ENCODE results near the gene HMGCS2.

DNA sequence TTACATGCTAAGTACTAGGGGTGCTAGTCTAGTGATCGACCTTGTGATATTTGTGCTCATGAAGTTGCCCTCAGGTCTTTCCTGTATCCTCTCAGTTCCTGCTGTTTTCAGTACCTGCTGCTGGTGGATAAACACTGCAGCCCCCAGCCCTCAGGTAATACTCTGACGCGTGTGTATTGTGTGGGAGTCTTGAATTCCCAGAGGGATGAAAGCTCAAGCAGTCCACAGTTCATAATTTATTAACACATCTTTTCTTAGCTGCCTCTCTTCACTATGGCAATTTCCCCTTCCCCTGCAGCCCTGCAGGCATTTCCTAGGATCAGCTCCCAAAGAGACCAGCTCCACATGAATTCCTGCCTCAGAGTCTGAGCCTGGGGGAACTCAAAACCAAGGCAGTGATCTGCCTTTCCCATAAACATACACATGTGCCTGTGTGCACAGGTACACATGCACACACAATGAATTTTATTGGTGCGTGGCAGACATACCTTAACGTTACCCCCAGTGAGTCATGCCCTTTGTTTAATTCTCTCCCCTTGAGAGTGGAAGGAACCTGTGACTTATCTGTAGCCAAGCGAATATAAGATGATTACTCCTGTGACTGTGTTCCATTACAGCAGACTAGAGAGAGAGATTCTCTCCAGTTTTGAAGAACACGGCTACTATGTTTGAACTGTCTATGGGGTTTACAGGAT, 14.1 kb upstream of the HMGCS2 start:
- TF ChIP-seq, protein P1, sequence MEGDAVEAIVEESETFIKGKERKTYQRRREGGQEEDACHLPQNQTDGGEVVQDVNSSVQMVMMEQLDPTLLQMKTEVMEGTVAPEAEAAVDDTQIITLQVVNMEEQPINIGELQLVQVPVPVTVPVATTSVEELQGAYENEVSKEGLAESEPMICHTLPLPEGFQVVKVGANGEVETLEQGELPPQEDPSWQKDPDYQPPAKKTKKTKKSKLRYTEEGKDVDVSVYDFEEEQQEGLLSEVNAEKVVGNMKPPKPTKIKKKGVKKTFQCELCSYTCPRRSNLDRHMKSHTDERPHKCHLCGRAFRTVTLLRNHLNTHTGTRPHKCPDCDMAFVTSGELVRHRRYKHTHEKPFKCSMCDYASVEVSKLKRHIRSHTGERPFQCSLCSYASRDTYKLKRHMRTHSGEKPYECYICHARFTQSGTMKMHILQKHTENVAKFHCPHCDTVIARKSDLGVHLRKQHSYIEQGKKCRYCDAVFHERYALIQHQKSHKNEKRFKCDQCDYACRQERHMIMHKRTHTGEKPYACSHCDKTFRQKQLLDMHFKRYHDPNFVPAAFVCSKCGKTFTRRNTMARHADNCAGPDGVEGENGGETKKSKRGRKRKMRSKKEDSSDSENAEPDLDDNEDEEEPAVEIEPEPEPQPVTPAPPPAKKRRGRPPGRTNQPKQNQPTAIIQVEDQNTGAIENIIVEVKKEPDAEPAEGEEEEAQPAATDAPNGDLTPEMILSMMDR (IDR thresholded peaks at IDR 0.05; ENCODE audit: low read depth, low read length, missing input control), result no peak
- TF ChIP-seq RAD21 (IDR thresholded peaks at IDR 0.05) (no peak), YY1 (IDR thresholded peaks at IDR 0.05) (no peak), GABPA (IDR thresholded peaks at IDR 0.05 in 1 of 2, conservative IDR thresholded peaks at IDR 0.05 in 1 of 2) (no peak)
- TF ChIP-seq, protein P2, sequence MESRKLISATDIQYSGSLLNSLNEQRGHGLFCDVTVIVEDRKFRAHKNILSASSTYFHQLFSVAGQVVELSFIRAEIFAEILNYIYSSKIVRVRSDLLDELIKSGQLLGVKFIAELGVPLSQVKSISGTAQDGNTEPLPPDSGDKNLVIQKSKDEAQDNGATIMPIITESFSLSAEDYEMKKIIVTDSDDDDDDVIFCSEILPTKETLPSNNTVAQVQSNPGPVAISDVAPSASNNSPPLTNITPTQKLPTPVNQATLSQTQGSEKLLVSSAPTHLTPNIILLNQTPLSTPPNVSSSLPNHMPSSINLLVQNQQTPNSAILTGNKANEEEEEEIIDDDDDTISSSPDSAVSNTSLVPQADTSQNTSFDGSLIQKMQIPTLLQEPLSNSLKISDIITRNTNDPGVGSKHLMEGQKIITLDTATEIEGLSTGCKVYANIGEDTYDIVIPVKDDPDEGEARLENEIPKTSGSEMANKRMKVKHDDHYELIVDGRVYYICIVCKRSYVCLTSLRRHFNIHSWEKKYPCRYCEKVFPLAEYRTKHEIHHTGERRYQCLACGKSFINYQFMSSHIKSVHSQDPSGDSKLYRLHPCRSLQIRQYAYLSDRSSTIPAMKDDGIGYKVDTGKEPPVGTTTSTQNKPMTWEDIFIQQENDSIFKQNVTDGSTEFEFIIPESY (IDR thresholded peaks at IDR 0.05), result no peak
